ENCODE results near the gene SPATA46.

SPATA46 gene

DNA sequence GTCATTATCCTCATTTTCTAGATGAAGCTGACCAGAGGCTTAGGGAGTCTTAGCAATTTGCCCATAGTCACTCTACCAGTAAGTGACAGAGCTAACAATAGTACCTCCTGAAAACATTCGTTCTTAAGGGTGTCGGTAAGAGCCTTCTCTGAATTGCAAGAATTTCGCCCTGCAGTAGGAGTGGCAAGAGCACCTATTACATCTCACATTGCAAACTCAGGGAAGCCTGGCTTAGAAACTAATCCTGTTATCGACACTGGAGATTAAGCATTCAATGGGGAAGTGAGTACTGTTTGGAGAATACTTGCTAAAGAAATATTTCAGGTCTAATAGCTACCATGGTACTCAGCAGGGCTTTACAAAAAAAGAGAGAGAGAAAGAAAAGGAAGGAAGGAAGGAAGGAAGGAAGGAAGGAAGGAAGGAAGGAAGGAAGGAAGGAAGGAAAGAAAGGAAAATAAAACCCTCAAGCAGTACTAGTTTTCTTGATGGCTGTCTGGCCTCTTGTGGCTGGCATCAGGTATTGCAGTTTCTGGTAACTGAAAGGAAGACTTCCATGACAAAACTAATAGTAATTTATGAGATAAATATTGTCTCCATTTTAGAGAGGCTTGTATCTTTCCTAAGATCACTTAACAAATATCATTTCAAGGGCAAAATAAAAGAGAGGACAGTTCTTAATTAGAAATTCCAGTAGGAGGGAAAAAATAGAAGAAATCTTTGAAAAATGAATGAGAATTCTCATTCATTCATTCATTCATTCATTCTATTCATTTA is 15.3 kb upstream of the SPATA46 start:
- no peak for DNase-seq (ENCODE audit: low read depth)

DNA sequence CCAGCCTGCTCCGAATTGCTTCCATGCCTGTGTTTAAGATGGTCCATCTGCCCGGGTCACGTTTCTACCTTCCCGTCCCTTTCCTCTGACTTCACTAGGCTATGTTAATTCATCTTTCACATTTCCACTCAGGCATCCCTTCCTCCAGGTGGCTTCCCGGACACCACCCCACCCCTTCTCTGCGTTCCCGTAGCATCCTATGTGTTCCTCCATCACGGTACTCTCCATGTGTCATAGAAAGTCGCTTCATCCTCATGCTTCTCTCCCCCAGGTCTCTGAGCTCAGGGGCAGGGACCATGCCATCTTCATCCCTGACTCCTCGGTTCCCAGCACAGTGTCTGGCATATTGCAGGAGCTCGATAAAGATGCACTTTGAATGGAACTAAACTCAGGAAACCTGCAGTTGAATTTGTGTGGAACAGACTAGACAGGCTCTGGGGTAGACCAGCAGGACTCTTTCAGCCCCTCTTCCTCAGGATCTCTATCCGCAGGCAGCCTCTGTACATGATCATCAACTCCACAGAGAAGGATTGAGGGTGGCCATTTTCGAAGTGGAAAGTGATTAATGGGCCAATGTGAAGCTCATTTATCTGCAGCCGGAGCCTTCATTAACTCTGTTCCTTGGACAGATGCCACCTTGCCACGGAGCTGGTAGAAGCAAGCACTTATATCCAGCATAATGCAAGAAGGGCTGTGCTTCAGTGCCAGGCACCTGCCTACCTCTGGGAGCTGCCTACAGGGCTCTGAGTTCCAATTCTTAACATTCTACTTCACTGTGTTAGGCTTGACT is 13.9 kb upstream of the SPATA46 start:
- DNase-seq (ENCODE audit: low read depth), result no peak

DNA sequence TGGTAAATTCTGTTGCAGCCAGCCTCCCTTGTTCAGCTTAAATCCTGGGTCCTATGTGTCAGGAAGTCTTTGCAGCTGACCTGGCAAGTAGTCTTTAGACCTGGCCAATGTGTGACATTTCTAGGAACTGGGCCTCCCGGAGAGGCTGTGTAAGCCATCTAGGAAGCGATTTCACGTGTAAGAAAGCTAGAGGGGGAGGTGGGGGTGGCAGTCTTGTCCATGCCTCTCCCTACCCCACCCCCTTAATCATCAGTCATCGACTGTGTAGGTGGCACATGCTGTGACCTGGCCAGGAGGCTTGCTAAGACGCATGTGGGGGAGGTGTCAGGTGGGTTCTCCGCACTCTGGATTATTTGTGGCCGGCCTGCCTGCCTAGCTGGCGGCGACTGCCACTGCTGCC is 13.3 kb upstream of the SPATA46 start:
- DNase-seq (ENCODE audit: low read depth), result no peak

DNA sequence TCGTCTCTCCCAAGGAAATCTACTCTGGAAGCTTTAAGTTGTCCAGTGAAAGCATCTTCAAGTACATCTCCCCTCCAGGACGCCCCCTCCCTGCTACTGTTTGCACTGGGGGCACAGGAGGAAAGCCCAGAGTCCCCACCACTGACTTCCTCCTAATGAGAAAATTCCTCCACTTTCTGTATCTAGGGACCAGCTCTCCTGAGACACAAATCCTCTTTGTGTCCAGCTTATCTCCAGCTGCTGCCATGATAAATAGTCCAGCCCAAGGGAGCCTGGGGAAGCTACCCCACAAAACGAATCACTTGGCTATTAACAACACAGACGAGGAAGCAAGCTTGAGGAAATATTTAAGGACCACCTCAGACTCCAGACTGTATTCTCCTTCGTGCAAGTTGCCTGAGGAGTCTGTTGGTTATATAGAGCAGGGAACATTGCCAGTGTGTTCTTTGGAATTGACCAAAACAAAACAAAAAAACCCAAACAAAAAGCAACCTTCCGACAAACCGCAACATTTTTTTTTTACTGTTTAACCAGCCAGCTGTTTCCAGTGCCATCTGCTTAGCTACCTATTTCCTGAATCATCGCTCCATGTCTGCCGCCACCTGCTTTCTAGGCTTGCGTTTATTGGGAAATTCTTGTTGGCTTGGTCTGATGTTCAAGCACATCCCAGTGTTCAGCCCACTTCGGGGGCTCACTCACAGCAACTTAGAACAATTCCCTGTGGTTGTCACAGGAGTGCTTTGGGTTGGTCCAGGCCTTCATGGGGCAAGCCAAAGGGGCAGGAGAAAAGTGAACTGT is 12.6 kb upstream of the SPATA46 start:
- no peak for DNase-seq (ENCODE audit: low read depth)

DNA sequence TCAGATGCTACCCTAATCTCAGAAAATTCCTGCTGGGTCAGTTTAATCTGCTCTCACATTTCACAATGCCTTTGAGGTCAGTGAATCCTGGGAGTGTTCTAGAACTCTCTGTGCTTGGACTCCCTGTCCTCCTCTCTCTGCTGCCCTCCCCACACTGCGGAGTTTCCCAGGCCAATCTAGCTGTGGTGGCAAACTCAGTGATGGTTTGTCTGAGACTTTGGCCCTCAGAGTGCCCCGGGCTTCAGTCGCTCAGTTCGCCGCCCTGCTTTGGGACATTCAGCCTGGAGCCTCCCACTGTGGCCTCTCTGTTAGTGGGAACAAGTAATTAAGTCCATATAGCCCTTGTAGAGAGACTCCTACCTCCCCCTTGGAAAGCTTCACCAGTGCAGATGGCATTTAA is 12.0 kb upstream of the SPATA46 start:
- DNase-seq (ENCODE audit: low read depth), result no peak

DNA sequence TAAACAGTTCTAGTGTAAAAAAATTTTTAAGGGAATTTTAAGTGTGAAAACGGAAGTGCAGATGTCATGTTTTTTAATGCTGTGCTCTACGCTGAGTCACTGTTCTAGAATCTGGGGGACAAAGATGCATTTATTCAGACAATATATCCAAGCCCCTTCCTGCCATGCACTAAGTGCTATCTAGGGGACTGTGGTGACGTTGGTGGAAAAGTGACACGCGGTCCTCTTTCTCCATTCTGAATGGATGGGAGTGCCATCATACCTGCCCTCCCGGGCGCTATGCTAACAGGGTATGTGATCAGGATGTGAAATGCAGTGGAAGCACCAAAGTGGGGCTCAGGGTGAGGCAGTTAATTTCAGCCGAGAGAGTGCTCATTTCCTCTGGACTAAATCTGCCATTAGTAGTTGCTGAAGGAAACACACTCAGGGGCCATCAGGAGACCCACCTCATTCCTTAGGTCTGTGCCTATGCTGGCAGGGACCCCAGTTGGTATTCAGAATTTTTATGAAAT is 11.5 kb upstream of the SPATA46 start:
- DNase-seq (ENCODE audit: low read depth), result no peak

DNA sequence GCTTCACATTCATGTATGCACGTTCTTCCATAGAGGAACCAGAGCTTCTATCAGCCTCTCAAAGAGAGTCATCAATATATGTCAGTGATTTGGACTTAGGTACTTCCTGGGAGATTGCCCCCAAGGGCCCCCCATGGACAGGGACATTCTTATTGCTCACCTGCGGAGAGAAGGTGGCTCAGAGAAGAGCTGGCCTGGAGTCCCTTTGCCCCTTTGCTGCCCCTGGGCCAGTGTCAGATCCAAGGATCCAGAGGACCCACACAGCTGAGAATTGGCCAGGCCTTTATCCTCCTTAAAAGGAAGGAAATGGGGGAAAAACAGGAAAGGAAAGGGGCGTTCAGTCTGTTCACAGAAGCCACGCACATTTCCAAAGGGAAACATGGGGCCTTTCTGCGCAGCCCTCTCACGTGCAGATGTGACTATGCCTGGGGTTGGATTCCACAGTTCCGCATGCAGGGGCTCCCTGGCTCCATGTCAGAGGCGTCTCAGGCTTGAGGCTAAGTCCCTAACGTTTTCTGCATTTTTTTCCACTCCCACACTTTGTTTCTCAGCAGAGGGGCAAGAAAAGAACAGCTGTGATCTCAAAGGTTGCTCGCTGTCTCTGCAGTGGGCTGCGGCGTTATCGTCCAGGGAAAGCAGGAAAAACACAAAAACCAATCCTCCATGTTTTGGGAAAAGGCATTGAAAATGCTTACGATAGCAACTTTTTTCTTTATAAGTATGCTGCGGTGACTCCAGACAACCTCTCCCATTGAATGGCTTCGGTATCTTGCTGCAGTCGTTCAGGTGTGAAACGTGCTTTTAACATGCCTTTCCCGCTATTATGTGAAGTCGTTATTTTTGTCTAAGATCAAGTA is 10.8 kb upstream of the SPATA46 start:
- no peak for DNase-seq (ENCODE audit: low read depth)

DNA sequence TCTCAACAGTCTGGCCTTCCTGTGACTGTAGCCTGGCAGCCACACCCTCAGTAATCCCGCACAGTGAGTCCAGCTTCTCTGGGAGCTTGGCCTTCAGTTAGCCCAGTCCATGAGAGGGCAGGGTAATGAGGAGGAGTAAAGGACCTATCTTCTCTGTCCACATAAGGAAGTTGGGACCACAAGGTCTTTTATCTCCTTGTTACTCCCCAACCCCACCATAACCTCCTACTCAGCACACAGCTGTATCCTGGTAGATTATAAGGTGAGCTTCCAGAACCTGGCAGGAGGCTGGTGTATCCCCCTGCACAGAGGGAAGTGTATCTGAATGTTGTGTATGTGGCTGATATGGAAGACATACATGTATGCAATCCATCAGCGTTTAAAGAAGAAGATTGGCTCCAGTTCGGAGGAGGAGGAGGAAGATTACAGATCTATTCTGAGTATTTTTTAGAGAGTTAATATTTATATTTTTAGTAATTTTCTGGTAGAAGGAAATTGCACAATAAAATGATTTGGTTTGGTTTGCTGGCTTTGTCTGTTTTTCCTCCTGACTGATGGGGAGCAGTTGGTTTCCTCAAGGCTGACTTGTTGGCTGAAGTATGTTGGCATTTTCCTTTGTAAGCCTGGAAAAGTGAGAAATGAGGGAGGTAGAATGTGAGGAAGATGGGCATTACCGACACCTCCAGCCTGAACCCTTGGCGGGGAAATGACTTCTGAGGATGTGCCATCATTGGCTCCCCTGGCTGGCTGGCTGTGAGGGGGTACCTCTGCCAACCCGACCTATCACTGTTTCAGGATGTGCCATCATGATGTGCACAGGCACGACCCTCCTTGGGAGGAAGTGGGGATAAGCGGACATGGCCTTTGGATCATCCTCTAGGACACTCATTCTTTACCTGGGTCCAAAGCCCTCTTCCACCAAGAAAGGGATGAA is 9.9 kb upstream of the SPATA46 start:
- no peak for DNase-seq (ENCODE audit: low read depth)

DNA sequence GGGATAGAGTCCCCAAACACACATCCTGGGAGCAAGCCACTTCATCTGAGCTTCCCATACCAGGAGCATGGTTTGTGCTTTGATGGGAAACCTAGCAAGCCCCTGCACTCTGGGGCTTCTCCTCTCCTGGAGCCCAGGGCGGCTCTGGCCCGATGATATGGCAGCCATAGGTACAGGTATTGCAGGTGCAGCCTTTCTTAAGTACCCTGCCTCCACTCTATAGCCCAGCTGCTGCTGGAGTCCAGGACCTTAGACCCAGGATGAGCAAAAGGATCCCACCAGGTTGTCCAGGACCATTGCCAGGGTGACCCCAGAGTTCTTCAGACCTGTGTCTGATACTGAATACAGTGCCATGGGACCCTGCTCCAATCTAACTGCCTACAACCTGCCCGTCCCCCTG is 9.0 kb upstream of the SPATA46 start:
- DNase-seq (ENCODE audit: low read depth), result no peak

DNA sequence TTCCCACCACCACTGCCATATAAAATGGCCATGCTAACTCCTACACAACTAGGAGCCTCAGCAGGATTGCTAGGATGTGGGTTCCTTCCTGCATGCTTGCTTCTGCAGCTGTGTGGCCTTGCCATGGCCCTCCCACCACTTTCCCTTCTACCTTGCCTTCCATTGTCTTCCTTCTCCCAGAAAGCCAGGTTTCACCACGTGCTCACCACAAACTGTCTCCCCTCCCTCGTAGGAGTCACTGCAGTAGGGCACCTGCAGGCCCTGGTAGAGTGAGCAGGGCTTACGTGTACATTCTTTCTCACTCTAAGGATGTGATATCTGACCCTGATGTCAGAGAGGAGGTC is 8.6 kb upstream of the SPATA46 start:
- no peak for DNase-seq (ENCODE audit: low read depth)

DNA sequence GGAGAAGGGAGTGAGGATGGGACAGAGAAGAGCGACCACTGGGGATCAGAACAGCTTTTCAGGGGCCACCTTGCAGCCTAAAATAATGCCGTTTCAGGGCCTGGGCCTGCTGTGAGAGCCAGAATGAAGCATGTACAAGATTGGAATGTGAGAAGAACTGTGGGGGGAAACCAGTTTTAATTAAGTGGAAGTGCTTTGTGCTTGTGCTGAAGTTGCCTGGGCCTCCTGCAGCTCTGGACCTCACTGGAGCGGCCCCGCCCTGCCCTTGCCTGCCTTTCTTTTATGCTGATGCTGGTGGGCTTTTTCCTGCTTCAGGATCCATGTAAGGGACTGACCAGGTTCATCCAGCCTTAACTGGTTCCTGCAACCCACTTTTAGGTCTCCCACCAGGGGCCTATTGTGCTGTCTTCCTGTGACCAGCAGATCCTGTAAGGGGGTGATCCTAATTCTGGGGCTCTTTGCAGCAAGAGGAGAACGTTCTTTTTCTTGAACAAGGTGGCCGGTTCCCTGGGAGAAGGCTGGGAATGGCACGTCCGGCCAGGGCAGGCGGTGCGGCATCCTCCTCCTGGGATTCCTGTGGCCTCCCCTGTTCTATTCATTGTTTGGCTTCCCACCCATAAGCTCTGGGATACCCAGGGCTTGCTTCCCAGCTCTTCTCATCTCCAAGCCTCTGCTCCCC is 8.1 kb upstream of the SPATA46 start:
- no peak for DNase-seq (ENCODE audit: low read depth)

DNA sequence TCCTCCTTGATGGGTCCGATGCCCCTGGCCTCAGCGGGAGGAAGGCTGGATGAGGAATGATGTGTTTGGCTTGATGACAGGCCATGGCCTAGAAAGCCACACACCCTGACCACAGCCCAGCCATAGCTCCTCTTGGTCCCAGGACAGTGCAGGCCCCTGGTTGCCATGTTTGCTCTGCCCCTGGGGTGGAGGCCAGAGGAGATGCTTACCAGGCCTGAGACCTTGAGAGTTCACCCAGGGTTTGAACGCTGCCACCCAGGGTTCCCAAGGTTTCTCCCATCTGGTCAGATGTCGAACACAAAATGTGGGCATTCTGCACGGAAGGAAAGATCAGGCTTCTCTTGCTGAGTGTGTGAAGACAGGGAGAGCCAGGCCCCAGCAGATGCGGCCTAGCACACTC is 7.5 kb upstream of the SPATA46 start:
- no peak for DNase-seq (ENCODE audit: low read depth)

DNA sequence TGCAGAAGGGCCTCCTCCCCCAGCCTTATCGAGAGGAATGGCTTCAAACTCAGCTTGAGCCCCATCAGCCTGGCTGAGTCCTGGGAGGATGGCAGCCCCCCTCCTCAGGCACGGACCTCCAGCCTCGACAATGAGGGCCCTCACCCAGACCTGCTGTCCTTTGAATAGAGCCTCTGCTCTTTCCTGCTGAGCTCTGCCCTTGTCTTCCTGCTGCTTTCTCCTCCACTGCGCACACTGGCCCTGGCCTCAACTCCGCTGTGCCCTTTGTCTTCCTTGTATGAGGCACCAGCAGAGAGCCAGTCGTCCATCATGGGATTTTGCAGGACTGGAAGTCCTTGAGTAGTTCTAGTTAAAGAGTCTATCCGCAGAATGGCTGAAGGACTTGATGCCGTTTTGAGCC is 6.9 kb upstream of the SPATA46 start:
- DNase-seq (ENCODE audit: low read depth), result no peak

DNA sequence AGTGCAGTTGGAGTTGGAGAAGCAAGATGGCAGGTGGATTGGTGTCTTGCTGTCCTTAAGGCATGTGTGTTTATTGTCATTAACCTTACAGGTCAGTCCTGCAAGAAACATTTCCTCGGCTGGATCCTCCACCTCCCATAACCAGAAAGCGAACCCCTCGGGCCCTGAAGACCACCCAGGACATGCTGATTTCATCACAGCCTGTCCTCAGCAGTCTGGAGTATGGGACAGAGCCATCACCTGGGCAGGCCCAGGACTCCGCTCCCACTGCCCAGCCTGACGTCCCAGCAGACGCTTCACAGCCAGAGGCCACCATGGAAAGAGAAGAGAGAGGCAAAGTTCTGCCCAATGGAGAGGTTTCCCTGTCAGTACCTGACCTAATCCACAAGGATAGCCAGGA is 6.4 kb upstream of the SPATA46 start:
- DNase-seq (ENCODE audit: low read depth), result no peak

DNA sequence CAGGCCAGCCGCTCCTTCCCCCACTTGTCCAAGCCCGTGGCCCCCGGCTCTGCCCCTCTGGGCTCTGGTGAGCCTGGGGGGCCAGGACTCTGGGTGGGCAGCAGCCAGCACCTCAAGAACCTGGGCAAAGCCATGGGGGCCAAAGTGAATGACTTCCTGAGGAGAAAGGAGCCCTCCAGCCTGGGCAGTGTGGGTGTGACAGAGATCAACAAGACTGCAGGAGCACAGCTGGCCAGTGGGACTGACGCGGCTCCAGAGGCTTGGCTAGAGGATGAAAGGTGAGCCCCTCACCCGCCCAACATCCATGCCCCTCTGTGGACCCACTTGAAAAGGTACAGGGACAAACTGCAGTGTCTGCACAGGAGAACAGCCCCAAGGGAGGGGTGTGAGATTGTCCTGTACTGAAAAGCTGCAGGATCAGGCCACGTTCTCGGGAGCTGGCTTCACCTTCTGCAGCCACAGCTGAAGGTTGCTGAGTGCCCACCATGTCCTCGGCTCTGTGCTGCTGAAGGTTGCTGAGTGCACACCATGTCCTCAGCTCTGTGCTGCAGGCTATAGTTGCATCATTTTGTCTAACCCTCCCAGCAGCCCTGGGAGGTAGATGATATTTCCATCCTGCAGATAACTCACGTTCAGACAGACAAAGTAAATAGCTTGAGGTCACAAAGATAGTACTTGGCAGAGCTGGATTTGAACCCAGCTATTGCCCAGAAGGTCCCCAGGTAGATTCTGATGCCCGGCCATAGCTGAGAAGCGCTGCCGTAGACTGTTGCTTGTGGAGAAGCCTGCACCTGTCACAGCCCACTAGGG is 5.5 kb upstream of the SPATA46 start:
- DNase-seq (ENCODE audit: low read depth), result no peak

DNA sequence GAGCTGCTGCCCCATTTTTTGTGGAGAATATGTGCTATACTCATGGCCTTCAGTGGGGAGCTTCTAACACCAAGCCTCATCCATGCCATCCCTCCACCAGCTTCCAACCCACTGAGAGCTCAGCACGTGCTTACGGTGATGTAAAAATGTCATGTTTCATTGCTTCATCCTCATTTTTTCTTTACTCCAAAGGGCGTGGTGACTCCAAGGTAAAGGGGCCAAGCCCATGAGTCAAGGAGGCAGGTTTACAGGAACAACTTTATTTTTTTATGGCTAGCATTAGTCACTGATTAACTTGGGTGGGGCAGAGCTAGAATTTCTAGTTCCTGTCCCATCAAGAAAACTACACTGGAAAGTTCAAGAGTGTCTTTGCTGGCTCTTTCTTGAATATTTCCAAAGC is 4.7 kb upstream of the SPATA46 start, which contains the start of gene C1orf226:
TSS of gene C1orf226 (plus strand) at position 346 of the 400 bp plus-strand sequence. CDS start 174 bp downstream, outside the sequence.
- DNase-seq (ENCODE audit: low read depth), result no peak

DNA sequence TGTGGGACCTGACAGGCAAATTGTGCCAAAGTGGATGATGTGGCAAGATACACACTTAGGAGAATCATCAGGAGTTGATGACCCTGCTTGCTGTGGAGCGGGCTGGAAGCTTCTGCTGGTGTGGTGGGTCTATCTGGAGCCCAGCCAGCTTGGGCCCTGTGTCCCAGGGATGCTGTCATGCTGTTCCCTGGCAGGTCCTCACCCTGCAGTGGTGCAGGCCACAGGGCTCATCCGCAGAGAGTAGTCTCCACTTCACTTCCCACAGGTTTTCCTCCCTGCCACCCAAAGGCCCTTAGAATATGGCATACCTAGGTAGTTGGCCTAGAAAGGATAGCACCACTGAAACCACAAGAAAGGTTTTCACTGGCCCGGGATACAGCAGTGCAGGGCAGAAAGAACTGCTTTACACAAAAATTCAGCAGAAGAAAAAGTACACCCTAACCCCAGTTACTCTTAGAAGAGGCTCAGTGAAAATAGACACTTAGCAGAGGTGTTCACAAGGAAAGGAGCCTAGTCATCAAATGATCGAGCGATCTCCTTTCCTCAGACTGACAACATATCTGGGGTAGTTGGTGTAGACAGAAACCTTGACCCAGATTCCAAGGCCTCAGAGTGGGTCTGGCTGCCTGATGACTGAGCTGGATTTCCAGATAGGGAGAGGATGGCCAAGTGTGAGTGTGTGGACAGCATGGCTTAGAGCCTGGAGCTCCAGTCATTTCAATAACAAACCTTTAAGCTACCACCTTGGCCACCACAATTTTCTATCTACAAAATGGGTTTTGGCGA is 3.6 kb upstream of the SPATA46 start:
- DNase-seq (ENCODE audit: low read depth), result no peak

DNA sequence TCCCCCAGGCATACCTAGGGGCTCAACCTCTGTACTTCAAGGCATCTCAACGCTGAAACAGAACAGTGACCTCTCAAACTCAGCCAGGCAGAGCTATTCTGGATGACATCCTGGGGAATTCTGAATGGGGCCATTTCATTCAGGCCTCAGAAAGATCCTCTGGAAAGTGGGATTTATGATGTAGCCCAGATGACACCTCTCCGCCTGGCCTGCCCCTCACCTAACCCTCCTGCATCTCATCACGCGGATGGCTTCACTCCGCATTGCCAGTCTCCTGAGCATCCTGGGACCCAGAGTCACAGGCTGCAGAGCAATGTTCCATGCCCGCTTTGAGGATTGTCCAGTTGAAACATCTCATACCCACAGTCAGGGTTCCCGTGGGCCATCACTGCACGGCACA is 1.2 kb downstream of the SPATA46 start:
- DNase-seq (ENCODE audit: low read depth), result no peak

Measured in stimulated activated CD4-positive, alpha-beta T cell treated with anti-CD3 and anti-CD28 coated beads, Interleukin-2, amount 100 ng/mL, for 4 hours (primary cell).